Measurements from ENCODE around the gene TACR2.

TACR2 gene

DNA sequence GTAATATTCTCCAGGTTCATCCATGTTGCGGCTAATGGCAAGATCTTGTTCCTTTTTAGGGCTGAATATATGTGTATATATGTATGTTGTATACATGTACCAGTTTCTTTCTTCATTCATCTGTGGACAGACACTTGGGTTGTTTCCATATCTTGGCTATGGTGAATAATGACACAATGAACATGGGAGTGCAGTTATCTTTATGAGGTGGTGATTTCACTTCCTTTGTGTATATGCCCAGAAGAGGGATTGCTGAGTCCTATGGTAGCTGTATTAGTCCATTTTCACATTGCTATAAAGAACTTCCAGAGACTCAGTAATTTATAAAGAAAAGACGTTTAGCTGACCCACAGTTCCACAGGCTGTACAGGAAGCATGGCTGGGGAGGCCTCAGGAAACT, 17.5 kb upstream of the TACR2 start:
- in situ Hi-C loops (cut with HindIII; ENCODE audit: low sequenced_read_pairs): no loop called here
- H3K4me3 ChIP-seq (ENCODE audit: low read depth, low read length): no peak overlapping the region
- TF ChIP-seq, protein P1, sequence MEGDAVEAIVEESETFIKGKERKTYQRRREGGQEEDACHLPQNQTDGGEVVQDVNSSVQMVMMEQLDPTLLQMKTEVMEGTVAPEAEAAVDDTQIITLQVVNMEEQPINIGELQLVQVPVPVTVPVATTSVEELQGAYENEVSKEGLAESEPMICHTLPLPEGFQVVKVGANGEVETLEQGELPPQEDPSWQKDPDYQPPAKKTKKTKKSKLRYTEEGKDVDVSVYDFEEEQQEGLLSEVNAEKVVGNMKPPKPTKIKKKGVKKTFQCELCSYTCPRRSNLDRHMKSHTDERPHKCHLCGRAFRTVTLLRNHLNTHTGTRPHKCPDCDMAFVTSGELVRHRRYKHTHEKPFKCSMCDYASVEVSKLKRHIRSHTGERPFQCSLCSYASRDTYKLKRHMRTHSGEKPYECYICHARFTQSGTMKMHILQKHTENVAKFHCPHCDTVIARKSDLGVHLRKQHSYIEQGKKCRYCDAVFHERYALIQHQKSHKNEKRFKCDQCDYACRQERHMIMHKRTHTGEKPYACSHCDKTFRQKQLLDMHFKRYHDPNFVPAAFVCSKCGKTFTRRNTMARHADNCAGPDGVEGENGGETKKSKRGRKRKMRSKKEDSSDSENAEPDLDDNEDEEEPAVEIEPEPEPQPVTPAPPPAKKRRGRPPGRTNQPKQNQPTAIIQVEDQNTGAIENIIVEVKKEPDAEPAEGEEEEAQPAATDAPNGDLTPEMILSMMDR (IDR thresholded peaks at IDR 0.05; ENCODE audit: low read depth, low read length, missing control alignments): no peak
- DNase-seq (ENCODE audit: low read depth): no peak

DNA sequence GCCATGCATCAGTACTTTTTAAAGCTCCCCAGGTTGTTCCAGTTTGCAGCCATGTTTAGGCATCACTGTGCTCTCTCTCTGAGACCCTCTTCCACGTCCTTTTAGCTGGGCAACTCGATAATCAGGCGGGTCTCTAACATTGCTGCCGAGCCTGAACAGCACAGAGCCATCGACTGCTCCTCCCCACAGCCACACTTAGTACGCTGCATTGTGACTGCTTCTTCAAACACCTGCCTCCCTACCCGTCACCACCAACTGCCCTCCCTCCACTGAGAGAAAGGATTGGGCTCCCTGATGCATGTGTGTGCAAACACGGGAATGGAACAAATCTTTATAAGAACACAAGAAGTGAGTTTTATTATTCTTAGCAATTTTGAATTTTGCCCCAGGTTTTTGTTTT, 11.4 kb upstream of the TACR2 start:
- no peak overlapping the region for H3K4me3 ChIP-seq (ENCODE audit: low read depth, low read length)
- DNase-seq (ENCODE audit: low read depth): no peak
- in situ Hi-C loops (cut with HindIII; ENCODE audit: low sequenced_read_pairs): no loop called here
- TF ChIP-seq, protein P1 (IDR thresholded peaks at IDR 0.05; ENCODE audit: low read depth, low read length, missing control alignments): no peak

DNA sequence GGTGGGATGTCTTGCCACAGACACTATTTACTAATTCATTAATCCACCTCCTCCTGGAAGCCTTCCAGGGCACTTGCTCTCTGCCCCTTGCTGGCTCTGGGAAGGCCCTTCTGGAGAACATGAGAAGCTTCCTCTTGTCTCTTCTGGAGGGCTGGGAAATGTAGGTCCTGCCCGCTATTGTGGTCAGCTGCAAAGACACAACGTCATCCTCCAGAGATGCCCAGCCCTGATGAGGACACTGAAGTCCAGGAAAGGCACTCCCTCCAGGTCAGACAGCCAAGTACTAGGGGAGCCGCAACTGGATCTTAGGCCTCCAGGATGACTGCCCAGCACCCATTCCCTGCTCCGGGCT, 9.6 kb upstream of the TACR2 start:
- DNase-seq (ENCODE audit: low read depth): no peak
- H3K4me3 ChIP-seq (ENCODE audit: low read depth, low read length): no peak overlapping the region
- in situ Hi-C loops (cut with HindIII; ENCODE audit: low sequenced_read_pairs): no loop called here
- TF ChIP-seq, protein P1 (IDR thresholded peaks at IDR 0.05; ENCODE audit: low read depth, low read length, missing control alignments): no peak

DNA sequence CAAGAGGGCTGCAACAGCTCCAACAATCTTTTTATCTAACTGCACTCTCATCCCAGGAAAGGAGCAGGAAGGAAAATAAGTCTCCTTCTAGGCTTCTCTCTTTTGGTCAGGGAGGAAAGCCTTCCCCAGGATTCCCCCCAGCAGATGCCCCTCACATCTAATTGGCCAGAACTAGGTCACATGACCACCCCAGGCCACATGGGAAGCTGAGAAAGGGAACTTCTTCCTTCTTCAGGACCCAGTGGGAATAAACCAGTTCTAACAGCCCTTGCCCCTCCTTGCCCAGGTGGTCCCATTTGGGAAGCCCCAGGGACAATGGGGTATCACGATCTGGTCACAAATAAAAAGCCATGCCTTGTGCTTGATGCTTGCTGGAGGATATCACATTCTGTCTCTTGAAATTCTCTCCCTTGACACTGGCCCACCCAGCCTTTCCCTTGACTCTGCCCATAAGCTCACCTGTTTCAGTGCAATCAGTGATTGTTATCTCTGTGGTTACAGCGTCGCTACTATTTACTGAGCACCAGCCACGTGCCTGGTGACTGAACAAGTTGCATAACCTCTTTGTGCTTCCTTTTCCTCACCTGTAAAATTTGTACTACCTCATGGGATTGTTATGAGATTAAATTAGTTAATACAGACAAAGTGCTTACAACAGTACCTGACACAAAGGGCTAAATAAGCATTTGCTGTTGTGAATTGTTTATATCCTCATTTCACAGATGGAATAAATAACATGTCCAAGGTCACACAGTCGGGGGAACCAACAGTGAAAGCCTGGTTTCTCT, 9.0 kb upstream of the TACR2 start:
- H3K4me3 ChIP-seq (ENCODE audit: low read depth, low read length): no peak overlapping the region
- DNase-seq (ENCODE audit: low read depth): no peak
- in situ Hi-C loops (cut with HindIII; ENCODE audit: low sequenced_read_pairs): no loop called here

DNA sequence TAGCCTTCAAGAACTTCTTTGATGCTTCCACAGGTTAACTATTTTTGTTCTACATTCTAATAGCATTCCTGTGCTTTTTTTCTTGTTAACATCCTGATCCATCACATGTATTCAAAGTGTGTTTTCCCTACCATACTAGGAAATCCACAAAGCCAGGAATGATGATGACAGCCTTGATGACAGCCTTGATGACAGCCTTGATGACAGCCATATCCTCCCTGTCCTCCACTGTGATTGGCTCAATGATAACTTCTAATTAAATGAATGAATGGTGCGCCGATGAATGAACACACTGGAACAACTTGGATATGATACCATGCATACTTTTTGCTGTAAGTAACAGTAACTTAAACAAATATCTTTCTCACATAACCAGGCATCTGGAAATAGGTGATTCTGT, 8.3 kb upstream of the TACR2 start:
- H3K4me3 ChIP-seq (ENCODE audit: low read depth, low read length): no peak overlapping the region
- in situ Hi-C loops (cut with HindIII; ENCODE audit: low sequenced_read_pairs): no loop called here
- TF ChIP-seq, protein P1 (IDR thresholded peaks at IDR 0.05; ENCODE audit: low read depth, low read length, missing control alignments): no peak
- DNase-seq (ENCODE audit: low read depth): no peak

More for the DNA sequence above, 9.0 kb upstream of the TACR2 start:
- TF ChIP-seq, protein P1 (IDR thresholded peaks at IDR 0.05; ENCODE audit: low read depth, low read length, missing control alignments): no peak

DNA sequence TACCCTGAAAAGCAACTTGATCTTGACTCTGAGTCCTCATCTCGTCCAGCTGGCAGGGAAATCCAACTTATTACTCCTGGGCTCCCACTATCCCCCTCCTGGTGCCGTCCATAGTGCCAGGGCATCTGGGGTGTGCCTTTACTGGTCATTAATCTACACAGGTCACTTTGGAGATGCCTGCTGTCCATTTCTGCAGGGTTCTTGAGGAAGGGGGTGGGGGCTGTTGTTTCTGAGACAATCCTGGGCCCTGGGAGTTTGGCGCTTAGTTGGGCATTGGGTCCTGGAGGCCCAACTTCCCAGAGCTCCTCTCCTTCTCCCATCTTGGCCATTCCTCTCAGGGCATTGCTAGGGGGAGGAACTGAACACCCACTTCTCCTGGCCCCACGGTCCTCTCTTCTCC, 6.0 kb upstream of the TACR2 start:
- TF ChIP-seq, protein P1 (IDR thresholded peaks at IDR 0.05; ENCODE audit: low read depth, low read length, missing control alignments): no peak
- in situ Hi-C loops (cut with HindIII; ENCODE audit: low sequenced_read_pairs): loop anchor here (5.0 kb wide), 1 partner anchor 75 kb away; no protein-coding TSS in a partner anchor
- no peak overlapping the region for H3K4me3 ChIP-seq (ENCODE audit: low read depth, low read length)
- no peak for DNase-seq (ENCODE audit: low read depth)

All from astrocyte of the cerebellum (primary cell).